ENCODE results near the gene TEX47.

TEX47 gene
- total RNA-seq: 0 reads per million in 2 donors

DNA sequence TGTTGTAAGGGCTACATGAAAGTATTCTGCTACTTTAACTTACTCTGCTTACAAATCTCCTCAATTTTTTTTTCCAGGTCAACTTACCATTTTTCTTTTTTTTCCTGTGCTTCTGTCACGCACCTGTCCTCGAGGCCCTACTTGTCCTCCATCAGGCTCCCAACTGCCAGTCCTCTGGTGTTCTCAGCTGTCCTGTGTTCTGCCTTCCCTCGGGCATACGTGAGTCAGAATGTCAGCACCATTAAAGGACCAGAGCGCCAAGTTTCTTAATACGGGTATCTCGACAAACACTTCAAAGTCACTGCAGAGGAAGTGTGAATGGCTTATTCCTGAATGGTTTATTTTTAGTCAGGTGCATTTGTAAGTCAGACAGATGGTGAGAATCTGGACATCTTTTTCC, at the start of gene TEX47:
Gene TEX47, minus strand, starts transcription at position 185 of the 400 bp plus-strand sequence. CDS start 795 bp downstream, outside the sequence.
- DNase-seq: no peak

DNA sequence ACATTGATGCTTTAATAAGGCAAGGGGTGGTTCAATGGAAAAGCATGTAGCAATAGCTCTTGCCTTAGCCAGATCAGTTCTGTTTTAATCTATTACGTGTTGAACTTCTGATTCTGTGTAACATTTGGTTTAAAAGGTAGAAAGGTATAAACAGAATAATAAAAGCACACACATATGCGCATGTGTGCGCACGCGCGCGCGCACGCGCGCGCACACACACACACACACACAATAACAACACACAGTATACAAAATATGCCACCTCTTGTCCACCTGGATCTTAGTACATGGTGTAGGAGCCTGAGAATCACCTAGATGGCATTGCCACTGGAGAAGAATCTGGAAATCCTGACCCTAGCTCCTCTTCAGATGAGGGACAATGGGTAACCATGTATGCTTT, 49.6 kb upstream of the TEX47 start:
- no peak for DNase-seq

DNA sequence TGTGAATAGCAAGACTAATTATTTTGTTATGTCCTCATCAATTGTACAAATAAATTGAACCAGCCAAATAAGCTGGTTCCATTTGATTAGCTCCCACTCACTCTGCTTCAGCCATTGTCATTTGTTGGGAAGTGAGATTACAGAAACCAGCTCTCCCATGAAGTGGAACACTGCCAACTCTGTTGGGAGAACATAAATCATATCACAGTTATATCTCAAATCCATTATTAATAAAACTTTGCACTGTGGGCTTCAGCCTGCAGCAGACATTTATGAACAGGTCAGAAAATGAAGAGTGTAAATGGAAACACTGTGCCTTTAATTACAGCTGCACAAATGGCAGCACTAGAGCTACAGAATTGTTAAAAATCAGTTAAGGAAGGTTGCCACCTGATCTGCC, 46.7 kb upstream of the TEX47 start:
- no peak for DNase-seq

DNA sequence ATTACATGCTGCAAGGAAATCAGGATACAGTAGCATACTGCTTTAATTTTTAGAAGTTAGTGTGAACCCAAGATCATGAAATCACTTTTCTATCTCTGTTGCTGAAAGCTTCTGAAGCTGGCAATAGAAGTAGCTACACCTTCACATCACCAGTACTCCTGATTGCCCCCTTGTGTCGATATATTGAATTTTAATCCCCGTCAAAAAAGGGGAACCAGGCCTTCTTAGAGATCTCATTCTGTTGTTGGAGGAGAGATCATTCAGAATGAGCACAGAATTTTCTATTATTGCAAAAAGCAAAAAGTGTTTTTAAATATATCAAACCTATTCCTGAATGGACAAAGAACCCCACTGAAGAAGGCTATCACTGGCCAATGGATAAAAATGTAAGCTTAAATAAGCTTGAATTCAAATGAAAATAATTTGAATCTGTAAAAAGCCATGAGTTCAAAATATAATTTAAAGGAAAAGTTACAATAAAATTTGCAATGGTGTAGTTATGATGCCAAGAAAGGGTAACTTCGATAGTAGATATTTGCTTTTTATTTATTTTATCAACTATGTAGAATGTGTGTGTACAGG, 39.7 kb upstream of the TEX47 start:
- DNase-seq: no peak

DNA sequence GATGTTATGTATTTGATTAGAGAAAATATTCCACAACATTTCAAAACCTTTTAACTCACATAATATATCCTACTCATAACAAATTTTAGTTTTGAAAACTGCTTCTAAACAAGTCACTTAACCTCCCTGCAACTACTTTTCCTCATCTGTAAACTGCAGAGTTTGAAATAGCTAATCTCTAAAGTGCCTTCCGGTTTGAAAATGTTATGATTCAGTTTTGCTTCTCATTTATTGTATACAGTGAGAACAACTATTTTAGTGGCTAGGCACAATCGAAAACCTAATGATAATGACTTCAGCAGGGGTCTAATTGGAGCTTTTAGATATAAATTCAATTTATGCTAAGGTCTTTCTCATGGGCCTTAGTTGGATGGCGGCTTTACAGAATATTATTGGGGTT, 30.7 kb upstream of the TEX47 start:
- DNase-seq: no peak

DNA sequence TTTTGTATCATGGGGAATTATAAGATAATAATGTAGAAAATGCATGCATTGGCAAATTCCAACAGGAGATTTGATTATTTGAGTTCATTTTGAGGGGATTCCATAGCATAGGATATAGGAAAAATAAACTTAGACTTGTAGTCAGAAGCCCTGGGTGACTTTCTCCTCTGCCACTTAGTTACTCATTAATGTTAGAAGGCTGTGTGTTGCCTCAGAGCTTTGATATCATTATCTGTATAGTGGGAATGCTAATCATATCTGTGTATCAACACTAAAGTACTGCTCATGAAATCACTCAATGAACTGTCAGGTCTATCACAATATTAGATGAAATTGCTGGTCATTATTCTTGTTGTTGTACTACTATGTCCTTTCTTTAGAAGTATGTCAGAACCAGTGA, 23.0 kb upstream of the TEX47 start:
- no peak for DNase-seq

DNA sequence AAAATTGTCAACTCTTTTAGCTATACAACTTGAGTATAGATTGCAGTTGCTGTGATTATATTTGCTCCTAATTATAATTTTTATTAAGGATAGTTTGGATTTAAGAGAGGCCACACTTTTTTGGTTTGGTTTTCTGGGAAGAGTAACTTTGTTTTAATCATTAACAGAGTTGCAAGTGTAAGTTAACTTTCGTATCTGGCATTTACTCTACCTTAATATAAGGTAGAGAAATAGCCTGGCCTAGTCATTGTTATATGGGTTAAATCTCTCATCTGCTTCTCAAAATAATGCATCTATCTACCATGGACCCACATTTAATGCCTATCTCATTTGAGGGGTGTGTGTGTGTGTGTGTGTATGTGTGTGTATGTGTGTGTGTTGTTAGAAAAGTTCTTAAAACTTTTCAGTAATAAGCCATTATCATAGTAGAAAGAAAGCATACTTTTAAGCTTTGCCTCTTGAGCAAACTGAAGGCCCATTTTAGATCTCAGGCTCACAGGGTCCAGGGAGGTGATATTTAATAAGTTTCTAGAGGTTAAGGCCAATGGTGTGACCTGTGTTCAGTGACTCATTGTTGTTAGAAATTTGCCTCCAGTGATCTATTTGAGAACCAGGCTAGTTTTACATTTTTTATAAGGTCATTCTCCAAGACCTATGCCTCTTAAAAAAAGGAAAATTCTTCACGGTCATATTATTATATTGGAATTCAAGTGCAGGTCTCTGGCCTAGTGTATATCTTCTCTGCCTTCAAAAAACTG, 10.9 kb upstream of the TEX47 start:
- no peak for DNase-seq

DNA sequence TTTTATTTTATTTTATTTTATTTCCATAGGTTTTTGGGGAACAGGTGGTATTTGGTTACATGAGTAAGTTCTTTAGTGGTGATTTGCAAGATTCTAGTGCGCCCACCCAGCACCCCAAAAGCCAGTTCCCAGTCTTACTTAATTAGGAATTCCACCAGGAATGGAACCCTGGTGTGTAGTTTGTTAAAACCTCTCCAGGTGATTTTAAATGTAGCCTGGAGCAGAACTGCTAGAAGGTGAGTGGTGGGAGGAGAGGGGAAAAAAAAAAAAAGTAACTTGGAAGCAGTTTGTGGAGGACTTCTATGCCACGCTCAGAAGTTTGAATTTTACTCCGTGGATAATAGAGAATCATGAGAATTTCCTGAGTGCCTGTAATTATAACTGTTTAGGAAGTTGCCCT, 5.5 kb upstream of the TEX47 start:
- DNase-seq: no peak

DNA sequence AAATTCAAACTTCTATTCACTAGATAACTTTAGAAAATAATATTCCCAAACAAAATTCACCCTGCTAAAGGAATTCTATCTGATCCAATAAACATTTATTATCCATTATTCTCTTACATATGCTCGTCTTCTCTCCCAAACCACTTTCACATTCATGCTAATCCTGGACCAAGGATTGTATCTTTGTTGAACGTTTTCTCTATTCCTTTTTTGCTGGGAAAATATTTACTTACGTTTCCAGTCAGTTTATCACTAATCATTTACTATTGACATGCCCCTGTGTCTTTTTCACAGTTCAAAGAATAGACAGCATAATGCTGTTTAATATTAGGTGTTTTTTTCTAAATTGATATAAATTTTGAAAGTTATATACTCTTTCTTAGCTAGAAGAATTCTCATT, 3.2 kb downstream of the TEX47 start:
- no peak for DNase-seq

DNA sequence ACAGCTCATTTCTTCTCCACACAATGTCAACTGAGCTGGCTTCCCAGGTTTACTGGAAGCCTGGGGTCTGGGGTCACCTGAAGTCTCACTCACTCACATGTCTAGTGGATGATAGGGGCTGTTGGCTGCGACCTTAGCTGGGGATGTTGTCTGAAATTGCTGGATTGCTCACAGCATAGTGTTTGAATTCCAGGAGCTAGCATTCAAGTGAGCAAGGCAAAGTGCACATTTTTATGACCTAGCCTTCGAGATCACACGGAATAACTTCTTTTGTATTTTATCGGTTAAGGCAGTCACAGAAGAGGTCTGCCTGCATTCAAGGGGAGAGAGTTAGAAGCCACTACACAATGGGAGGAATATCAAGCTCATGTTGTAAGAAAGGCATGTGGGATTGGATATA, 3.6 kb downstream of the TEX47 start:
- DNase-seq: no peak

DNA sequence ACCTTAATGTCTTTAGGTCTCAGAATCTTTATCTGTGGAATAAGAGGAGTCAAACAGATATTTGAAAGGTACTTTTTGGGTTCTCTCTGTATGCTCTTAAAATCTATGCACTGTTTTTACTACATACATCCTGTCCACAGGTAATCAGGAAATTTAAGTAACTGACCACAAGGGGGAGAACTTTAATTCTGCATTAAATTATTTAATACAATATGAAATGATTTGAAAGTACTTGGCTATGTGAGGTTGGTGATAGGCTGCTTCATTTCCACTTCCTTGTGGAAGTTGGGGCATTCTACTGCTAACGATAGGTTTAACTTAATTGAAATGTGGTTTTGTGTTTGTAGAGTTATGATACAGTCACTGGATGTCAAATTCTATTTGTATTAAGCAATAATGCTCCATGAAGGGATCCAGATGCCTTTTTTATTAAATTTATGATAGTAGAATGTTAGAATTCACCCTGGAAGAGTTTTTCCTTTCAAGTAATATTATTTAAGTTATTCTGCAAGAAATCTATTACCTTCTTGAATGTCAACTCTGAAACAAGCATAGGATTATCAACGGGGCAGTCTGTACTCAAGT, 6.0 kb downstream of the TEX47 start:
- no peak for DNase-seq

DNA sequence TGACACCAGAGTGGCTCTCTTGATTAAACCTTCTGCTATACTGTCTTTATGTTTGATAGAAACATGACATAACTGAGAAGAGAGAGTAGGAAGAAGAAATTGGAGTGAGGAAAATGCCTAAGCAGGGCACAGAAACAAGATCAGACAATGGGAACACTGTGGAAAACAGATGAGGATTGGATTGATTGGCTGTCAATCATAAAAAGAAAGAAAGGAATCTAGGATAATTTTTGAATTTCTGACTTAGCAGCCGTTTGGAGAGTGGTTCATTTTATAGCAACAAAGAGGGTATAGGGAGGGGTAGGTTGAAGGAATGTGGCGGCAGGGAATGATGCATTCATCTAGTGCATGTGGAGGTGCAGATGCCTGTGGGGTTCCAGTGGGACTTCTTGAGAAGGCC, 7.8 kb downstream of the TEX47 start:
- DNase-seq: no peak

DNA sequence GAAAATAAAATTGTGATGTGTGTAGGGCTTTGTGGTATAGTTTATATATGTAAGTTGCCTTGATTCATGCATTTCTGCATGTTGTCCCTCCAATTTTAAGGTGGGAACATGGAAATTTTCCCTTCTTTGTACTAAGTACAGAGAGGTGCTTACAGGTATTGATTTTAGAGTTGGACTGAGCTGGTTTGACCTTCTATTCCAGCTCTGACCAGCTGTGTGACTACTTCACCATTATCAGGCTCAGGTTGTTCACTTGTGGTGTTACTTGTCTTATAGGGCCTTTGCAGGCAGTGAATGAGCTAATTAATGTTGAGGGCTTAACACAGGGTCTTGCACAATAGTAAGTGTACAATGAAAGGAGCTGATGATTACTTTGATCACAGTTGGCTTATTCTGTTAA, 19.7 kb downstream of the TEX47 start:
- DNase-seq: no peak

DNA sequence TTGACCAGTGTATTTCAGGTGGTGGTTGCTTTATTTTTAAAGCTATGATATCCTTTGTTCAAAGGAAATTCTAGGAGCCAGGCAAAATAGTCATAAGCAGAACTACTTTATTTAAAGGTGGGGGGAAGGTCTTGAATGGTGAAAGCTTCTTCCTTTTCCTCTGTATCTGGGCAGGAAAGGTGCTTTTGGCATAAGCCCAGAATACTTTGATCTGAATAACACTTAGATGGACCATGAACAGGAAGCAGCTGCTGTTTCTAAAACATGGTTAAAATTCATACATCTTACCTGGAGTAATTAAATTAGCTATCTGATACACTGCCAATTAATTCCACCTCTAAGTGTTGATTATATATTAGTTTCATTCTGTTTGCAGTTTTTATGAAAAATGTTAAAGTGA, 22.8 kb downstream of the TEX47 start:
- no peak for DNase-seq

DNA sequence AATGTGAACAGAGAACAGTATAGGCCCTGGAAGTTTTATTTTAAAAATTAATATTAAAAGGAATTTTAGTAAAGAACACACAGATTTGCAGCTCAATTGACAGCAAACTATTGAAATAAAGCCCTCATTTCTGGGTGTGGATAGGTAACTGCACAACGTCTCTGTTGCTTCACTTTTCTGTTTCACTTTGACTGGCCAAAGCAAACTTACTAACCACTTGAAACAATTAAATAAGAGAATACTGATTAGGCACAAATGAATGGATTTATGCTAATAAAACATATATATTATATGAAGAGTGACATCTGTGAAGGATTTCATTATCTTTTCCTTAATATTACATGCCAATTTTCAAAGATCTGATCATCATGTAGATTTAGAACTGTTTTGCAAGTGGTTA, 24.1 kb downstream of the TEX47 start:
- no peak for DNase-seq

DNA sequence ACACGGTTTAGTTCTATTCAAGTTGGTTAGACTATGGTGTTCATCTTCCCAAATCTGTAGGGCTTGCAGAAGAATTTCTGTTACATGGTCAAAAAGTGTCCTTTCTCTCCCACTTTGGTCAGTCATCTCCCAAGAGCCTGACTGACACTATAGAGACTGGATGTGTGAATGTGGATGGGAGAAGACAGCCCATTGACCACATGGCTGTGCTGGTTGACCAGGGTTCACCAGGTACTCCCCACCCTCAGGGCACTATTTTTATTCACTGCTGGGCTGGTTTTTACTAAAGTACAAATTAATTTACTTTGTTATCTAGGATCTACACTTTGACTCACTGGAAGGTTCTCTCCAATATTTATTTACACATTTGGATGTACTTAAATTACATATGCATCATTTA, 33.8 kb downstream of the TEX47 start:
- DNase-seq: no peak

DNA sequence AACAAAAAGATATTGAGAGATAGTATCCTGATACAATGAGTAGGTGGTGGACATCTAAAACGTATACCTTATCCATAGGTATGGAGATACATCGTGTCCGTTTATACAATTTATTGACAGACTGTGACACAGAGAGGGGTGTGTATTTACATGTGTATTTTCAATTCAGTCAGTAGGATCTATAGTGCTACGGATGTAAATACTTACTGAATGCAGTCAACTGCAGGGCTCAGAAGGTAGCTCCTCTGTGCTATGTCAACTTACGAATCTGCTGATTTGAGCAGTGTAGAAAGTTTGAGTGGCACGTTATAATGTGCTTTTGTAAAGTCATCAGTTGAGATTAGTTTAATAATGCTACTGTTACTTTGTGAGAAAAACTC, 35.4 kb downstream of the TEX47 start:
- DNase-seq: no peak

DNA sequence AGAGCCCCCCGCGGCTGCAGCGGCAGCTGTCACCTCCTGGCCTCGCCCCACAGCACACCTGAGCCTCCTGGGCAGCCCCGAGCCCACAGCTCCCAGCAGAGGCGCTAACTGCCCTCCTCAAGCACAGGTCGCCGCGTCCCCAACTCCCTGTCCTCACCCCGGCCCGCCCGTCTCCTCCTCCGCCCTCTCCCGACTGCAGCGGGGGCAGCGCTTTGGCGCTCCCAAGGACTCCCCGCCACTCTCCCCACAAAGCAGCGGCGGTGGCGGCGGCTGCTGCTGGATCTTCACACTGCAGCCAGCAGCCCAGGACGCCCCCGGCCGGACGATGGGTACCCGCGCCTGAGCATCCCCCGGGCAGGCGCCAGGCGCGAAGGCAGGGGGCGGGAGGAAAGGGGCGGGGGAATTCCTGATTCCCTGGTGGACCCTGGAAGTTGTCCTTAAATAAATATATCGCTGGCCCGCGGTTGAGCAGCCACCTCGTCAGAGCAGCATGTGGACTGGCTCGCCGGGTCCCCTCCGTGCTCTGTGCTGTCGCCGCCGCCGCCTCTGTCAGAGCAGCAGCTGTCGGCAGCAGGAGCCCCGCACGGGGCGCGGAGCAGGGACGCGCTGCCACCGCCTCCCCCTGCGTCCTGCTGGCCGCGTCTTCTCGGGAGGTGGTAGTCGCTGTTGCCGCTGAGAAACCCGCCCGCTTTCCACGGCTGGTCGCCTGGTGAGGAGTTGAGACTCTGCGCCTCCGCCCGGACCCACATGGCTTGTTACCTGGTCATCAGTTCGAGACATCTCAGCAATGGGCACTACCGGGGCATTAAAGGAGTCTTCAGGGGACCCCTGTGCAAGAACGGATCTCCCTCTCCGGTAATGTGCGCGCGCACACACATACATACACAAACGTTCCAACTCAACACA, 36.1 kb downstream of the TEX47 start, which contains the start of gene ZNF804B:
Gene ZNF804B, plus strand, starts transcription at position 471 of the 906 bp plus-strand sequence. Its CDS starts 277 bp downstream, at position 748.
- no peak for DNase-seq

DNA sequence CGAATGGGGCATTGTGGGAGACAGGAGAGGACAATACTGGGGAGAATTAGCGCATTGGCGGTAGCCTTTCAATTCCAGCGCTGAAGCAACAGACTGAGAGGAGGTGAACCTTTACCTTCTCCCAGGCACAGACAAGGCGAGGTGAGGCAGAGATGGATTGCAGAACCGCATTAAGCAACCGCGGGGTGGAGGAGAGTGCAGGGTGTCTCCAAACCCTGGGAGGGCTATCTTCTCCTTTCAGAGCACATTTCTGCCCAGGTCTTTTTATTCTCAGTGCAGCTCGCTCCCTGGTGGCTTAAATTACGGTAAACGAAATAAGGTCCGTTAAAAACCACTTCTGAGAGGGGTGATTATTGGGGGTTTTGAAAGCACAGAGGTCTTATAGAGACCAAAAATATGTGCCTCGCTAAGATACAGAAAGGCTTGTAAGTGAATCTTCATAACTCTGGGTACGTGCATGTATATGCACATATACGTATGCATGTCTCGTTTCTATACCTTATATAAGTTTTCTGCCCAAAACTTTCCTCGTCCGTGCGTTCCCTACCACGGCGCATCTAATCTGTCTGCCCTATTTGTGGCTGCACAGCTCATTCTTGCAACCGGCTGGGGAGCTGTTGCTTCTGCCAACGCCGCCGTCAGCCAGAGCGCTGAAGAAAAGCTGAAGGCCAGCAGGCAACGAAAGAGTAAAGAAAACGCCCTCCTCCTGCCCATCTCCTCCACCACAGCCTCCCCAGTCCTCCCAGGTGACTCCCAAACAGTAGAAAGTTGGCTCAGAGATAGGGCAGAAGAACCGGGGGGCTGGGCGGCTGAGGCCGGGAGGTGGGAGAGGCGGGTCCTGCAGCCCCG, 36.9 kb downstream of the TEX47 start:
- no peak for DNase-seq

DNA sequence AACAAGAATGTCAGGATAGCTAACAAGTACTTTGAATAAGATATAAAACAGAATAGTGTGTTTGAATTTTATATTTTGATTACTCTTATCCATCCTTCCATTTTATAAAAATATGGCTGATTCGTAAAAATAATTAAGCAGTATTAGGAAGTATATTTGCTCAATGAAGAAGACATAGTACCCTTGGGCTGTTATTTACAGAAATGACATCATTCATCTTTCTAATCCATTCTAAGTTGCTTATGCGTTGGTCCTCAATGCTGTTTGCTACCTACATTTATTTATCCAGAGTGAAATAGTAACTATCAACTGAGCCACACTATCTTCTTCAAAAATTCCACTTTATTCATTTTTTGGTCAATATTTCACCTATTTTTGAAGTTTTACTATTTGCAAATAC, 38.2 kb downstream of the TEX47 start:
- no peak for DNase-seq

DNA sequence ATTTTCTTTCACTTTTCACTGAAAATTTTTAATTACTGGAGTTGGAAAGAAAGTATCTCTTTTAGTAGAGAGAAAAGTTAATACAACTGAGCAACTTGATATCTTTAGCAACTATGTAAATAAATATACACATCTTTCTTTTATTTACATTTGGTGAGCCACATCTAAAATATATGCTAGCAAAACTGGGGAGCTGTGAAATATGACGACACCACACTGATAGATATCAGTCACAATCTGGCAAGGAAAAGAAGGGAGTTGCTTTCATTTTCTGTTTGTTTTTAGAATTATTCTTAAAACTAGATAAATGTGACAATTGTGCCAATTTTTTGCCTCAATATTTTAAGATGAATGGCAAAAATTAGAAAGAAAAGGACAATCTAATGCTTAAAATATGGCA, 38.7 kb downstream of the TEX47 start:
- no peak for DNase-seq

DNA sequence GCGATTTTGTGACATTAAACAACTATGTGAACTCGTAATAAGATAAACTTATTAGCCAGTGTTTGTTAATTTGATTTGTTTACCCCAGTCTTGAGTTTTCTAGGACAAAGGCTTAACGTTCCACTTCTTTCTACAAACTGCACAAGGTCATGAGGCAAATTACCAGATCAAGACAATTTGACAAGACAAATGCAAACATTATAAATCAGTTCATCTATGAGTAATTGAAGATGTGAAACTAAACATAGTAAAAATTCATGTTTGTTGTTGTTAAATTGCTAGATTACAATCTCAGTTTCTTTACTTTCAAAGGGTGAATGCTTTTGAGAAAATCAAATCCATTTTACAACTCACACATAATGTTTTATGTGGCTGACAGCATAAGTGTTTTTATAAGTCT, 49.4 kb downstream of the TEX47 start:
- DNase-seq: no peak

Measured in T-helper 9 cell (primary cell).